Stimulated activated CD4-positive, alpha-beta T cell treated with anti-CD3 and anti-CD28 coated beads, TNF-alpha, amount 100 ng/mL, for 24 hours (primary cell): ENCODE measurements around the gene PPP1R16B.

ENCODE experiments used
- DNase-seq, 3 experiments: peaks; one replicate each; pipeline ENCODE4 v3.0.0-alpha.2; 2020; ENCODE audit warnings: low read depth in 3 of 3

The PPP1R16B gene

DNA sequence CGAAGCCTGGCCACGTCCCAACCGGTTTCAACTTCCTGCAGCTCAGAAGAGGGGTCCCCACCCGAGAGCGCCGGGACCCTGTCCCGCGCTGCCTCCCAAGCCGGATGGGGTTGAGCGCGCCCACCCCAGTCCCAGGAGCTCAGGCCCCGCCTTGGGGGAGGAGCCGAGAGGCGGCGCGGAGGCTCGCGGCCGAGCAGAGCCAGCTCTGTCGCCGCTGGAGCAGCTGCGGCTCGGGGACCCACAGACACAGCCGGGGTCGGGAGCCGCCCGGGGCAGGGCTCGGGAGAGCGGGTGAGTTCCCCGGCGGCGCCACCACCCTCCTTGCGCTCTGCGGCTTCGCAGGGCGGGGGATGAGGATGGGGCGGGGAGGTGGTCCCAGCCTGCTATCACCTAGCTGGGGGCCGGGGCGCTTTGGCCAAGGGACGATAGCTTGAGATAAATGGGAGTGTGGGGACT is at the start of gene PPP1R16B:
Gene PPP1R16B (plus strand): TSS at position 196 of the 456 bp plus-strand sequence. CDS start 30,229 bp downstream, outside the sequence.
- DNase-seq: peak; percentile 57 to 83 (median 59)

DNA sequence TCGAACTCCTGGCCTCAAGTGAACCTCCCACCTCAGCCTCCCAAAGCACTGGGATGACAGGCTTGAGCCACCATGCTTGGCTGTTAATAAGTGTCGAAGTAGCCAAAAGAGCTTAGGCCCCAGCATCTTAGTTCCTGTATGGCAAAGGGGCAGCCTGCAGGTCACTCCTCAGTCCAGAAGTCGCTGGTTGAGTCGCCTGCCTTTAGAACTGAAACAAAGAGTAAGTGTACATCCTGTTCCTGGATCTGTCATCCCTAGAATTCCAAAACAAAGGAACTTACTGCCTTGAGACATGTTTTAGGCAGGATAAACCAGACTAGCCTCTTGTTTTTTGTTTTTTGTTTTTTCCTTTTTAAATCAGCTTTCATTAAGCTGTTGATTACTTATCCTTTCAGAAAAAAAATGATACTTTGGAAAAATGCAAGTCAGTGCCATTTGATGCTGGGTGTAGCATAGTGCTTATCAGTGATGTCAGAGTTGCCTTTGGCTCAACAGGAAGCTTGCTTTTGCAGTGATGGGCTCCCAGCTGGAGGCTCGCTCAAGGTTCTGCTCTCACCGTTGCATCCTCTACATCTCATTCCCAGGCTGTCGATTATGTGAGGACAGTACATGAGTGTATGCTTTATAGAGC is 48.2 kb upstream of the PPP1R16B start:
- DNase-seq: no peak

DNA sequence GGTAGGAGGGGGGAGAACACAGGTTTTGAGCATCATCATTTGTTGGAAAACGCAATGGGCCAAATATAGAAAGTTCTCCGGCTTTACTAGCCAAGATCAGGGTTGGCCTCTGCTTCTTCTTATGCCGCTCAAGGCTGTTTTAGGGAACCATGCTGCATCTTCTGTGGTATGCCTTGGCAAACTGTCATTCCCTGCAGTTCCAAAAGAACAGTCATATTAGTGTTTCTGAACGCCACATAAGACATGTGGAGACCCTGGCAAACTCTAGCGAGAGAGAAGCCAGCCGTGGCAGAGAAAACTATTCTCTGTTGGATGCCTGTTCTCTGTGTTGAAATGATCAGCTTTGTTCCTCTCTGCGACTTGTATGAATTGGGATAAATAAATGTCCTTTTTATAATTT is 46.4 kb upstream of the PPP1R16B start:
- DNase-seq: no peak

DNA sequence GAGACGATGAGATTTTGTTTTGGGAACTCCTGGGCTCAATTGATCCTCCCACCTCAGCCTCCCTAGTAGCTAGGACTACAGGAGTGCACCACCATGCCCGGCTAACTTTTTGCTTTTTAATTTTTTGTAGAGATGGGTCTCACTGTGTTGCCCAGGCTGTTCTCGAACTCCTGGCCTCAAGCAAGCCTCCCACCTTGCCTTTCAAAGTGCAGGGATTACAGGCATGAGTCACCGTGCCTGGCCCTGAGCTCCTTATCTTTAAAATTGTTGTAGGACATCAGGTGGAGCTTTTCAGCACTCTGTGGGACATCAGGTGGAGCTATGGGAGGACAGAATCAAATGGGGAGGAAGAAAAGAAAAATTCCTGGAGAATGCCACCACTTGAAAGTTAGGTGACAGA is 44.5 kb upstream of the PPP1R16B start:
- DNase-seq: no peak

DNA sequence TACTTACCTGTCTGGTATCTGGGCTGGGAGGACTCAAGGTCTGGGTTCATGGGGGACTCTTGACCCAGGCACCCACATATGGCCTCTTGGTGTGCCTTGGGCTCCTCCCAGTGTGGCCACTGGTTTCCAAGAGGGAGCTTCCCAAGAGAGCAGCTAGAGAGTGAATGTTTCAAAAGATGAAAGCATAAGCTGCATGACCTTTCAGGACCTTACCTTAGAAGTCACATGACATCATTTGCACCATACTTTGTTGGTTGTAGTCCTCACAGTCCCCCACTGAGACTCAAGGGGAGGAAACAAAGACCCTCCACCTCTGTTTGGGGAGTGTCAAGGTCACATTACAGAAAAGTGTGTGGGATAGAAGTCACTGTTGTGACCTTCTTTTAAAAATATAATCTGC is 43.3 kb upstream of the PPP1R16B start:
- DNase-seq: no peak

DNA sequence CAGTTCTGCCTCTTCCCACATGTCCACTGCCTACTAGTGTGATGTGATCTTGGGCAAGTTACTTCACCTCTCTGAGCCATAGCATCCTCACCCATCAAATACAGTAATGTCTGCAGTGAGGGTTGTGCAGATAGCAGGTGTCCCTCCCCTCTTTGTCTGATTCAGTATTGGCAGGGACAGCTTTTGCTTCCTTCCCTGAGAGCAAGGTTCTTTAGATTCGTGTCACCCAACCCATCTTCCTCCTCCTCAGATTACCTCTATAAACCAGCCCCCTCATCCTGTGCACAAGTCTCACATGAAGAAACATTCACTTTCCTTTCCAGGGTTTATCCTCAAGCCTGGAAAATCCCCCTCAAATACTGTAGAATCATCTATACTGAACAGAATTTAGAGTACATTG is 41.9 kb upstream of the PPP1R16B start:
- DNase-seq: no peak

DNA sequence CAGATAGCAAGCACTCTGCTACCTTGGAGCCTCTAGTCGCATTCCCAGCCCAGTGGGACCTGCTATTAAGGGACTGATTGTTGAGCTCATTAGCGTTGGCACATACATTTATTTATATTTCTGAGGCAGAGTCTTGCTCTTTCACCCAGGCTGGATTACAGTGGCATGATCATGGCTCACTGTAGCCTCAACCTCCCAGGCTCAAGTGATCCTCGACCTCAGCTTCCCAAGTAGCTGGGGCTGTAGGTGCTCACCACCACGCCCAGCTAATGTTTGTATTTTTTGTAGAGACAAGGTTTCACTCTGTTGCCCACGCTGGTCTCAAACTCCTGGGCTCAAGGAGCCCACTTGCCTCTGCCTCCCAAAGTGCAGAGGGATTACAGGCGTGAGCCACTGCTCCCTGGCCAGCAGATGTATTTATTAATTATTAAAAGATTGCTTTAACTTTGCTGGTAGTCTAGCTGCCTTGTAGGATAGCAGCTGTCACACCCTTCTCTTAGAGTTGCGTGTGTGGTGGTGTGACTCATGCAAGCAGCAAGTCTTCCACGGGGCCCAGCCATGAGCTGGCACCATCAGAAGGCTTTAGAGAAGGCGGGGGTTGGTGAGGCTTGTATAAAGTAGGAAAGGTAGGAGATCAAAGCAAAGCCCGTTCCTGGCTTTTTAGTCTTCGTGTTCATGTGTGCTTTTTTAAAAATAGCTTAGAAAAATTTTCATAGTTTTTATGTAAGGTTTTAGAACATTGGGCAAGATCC is 40.8 kb upstream of the PPP1R16B start:
- peak; percentile 30 to 60 (median 40) for DNase-seq

DNA sequence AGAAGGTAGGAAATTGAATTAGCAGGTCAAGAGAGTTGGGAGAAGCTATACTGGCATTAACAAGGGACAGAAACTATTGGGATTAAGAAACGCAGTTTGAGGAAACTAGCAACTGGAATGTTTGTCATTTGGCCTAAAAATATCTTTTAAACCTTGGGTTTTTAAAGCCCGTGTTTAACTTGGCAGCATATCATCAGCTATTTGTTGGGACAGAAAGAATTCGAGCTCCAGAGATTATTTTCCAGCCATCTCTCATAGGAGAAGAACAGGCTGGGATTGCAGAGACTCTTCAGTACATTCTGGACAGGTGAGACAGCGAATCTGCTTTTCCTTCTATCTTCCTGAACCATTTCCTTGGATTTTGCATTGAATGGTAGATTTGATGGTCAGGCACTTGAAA is 39.4 kb upstream of the PPP1R16B start:
- DNase-seq: no peak

DNA sequence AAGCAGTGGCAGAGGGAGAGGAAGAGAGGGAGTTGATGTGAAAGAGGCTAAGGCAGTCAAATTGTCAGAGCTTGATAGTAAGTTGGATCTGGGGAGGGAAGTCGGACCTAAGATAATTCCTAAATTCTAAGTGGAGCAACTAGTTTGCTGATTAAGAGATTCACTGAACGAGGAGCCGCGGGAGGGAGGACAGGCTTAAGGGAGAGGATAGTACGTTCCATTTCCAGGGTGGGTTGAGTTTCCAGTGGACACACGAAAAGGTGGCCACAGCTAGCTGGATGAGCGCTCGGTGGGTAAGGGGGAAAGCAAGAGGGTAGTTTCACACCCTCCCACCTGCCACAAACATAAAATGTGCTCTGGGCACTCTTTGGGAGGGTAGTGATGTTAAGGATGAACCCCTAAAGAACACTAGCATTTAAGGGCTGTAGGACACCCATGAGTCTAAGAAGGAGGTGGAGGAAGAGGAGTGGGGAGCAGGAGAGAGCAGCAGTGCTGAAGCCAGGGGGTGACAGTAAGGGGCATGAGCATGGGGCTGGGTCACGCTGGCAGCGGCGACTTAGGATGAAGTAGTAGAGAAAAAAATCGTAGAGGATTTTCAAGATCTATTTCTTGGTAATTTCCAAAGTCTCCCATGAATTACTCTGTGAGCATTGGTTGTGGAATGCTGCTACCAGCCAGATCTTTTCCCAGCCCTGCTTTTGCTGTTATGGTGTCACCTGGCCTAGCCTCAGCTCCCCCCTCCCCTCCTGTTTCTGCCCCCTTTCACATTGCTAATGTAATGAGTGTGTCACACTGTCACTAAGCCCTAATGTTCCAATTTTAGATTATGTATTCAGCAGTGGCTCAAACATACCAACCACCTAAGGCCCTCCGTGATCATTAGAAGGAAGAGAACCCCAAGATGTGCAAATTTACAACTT is 35.9 kb upstream of the PPP1R16B start:
- no peak for DNase-seq

DNA sequence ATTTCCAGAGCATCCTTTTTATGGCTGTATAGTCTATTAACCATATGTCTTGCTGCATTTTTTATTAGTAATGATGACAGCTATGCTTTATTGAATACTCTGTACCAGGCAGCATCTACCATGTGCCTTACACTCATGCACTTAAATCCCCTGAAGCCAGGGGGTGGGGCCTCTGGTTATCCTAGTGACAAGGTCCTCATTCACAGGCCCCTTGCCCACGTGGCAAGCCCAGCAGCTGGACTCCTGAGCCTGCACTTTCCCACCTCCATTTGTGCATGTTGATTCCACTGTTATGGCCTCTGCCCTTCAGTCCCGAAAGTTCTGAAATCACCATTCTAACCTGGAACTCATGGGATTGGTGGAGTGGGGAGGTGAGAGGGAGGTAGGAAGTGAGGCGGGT is 35.0 kb upstream of the PPP1R16B start:
- no peak for DNase-seq

DNA sequence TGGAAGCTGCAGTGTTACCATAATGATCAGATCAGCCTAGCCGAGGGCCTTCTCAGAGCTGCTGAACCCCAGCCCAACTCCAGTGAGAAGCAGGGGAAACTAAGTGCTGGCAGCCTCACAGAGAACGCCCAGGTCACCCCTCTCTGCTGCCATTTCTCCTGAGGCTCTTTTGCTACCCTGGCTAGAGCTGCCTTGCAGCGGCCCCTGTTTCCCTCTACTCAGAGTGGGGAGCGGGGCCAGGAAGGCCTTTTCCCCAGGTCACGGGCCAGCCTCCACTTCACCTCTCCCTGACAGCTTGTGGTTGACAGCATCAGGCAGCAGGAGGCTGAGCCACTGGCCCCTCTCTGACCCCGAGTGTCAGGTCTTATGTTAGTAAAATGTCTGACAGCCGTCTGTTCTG is 34.5 kb upstream of the PPP1R16B start:
- no peak for DNase-seq

DNA sequence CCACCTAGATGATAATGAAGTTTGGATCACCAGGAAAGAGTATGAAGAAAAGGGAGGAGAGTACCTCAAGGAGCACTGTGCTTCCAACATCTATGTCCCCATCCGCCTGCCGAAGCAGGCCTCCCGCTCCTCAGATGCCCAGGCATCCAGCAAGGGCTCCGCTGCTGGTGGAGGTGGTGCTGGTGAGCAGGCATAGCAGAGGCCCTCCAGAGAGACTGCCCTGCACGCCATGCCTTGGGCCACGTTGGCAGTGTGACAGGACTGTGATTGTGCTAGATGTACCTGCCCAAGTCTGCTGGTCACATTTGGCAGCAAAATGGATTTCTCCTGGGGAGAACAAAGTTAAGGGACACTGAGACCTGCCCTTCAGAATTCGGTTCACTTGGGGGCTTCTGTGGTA is 33.9 kb upstream of the PPP1R16B start:
- DNase-seq: no peak

DNA sequence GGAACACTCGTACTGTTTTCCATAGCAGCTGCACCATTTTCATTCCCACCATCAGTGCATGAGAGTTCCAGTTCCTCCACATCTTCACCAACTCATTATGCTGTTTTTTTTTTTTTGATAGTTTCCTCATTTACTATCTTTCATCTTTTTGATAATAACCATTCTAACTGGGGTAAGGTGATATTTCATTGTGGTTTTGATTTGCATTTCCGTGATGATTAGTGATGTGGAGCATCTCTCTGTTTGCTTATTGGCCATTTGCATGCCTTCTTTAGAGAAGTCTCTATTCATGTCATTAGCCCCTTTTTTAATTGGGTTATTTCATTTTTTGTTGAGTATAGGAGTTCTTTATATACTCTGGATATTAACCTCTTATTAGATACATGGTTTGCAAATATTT is 31.3 kb upstream of the PPP1R16B start:
- no peak for DNase-seq

DNA sequence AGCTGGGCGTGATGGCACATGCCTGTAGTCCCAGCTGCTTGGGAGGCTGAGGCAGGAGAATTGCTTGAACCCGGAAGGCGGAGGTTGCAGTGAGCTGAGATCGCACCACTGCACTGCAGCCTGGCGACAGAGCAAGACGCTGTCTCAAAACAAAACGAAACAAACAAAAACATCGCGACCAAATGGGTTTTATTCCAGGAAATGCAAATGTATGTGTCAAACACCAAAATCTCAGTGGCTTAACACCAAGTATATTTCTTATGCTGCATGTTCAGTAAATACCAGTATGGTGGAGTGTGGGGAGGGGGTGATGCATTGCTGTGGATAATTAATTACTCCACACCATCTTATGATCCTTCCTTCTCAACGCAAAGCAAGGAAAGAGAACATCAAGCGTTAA is 29.1 kb upstream of the PPP1R16B start:
- no peak for DNase-seq

DNA sequence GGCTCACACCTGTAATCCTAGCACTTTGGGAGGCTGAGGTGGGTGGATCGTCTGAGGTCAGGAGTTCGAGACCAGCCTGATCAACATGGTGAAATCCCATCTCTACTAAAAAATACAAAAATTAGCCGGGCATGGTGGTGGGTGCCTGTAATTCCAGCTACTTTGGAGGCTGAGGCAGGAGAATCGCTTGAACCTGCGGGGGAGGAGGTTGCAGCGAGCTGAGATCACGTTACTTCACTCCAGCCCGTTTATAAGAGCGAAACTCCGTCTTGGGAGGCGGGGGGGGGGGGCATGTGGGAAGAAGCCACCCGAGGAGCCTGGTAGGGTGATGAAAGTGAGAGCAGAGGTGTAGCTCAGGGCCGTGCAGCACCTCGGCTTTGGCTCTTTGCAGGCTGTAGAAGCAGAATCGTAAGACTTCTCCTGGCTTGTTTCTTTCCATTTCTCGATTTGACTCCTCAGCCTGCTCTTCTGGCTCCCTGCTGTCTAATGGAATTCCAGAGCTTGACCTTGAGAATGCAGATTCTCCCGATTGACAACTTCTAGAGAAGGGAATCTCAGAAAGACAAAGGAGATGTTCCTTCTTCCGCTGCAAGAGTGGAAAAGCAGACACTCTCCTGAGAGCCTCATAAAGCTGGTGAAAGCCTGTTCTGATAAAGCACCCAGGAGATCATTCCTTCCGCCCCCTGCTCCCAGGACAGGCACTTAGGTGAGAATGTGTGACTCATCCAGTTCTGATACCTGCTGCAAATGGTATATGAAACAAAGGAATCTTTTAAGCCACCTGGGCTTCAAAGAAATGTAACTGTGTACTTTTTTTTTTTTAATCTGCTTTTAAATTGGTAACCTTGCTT is 26.0 kb upstream of the PPP1R16B start:
- DNase-seq: no peak

DNA sequence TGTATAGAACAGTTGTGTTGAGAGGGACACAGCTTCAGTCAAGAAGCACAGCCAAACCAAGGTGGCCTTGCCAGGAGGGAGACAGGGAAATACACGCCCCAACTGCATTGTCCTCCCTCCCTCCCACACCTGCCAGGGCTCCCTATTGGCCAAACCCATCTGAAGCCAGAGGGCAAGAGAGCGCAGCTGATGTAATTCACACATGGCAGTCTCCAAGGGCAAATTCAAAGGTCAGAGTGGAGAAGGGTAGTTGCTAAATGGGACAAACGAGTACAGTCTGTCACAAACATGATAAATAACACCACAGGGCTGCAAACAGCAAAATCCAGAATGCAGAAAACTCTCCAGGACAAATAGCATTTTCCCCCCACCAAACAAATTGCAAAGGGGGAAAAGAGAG is 23.2 kb upstream of the PPP1R16B start:
- no peak for DNase-seq

DNA sequence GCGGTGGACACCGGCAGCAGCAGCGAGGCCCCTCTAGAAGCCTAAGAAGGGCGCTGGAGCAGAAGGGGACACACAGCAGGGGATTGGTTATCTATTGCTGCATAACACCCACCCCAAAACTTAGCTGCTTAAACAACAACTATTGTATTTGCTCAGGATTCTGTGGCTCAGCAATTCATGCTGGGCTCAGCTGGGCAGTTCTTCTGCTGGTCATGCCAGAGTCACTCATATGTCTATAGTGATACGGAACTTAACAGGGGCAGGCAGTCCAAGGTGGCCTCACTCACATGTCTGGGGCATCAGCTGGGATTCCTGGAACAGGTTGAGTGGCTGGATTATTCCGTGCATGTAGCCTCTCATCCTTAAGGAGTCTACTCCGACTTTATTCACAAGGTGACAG is 17.6 kb upstream of the PPP1R16B start:
- no peak for DNase-seq

DNA sequence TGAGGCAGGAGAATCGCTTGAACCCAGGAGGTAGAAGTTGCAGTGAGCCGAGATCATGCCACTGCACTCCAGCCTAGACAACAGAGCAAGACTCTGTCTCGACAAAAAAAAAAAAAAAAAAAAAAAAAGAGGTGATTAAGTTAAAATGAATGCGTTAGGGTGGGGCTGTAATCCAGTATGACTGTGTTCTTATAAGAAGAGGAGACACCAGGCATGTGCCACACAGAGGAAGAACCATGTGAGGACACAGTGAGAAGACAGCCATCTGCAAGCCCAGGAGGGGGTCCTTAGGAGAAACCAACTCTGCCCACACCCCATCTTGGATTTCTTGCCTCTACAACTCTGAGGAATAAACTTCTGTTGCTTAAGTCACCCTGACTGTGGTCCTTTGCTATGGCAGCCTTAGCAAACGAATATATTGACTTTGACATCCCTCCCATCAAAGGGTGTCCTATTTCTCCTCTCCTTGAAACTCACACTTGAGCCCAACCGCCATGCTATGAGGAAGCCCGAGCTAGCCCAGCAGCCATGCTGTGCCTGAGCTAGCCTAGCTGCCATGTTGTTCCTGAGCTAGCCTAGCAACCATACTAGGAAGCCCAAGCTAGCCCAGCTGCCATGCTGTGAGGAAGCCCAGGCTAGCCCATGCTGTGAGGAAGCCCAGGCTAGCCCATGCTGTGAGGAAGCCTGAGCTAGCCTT is 15.8 kb upstream of the PPP1R16B start:
- DNase-seq: no peak

DNA sequence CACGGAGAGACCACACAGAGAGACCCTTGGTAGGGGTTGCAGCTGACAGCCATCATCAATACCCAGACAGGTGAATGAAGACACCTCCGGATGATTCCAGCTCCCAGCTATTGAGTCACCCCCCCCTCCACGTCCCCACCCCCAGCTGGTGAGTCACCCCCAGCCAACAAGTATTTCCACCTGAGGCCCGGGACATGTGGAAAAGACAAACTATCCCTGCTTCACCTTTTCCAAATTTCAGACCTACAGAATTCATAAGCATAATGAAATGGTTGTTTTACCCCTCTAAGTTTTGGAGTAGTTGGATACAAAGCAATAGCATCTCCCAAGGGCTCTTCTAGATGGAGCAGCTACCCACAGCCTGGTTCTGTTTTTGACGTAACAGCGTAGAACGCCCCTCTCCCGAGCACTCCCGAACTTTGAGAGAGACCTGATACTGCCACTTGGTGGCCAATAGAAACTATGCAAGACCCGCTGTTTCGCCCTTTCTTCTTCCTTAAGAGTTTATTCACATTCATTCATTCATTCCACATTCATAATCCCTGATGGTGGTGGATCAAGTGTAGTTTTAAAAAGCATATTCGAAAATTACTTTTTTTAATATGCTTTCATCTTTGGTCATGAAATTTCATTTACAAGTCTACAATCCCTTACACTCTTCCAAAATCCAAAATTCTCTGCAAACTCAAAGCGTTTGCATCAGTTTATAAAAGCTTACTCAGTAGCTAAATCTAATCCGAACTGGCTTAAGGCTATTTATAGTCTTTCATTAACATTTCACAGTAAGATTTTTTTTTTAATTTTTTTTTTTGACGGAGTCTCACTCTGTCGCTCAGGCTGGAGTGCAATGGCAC is 15.1 kb upstream of the PPP1R16B start:
- peak in 1 of 3 experiments; percentile 38 for DNase-seq

DNA sequence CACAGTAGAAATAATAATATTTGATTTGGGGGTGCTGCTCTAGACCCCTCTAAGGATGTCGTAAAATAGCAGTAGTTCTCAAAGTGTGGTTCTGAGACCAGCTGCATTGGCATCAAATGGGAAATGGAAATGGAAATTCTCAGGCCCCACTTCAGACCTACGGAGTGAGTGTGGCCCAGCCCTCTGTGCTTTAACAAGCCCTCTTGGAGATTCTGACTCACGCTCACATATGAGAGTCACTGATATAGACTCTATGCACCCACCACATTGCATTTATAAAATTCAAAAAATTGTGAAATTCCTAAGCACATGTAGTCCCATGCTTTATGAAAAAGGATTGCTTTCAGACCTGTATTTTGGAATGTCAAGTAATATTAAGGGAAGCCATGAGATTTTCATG is 14.2 kb upstream of the PPP1R16B start:
- no peak for DNase-seq
